EL (cell line): Measurements from ENCODE around the gene LYRM4.
A peak's percentile ranks its signal among the peaks of the same experiment; 100 is the strongest.

Source experiments
- DNase-seq: peaks from one replicate; pipeline ENCODE4 v3.0.0-alpha.2; 2016

LYRM4 gene

GRCh38 chr6:5260661-5261544 lies at the start of gene LYRM4, which contains the start of gene FARS2:
LYRM4 (minus strand) TSS chr6:5260950; CDS start chr6:5260733, 217 bp downstream.
FARS2 (plus strand) TSS chr6:5261513.
- peak; percentile 91 for DNase-seq

GRCh38 chr6:5308066-5308465 lies 47.3 kb upstream of the LYRM4 start:
- DNase-seq = peak; percentile 29

DNA sequence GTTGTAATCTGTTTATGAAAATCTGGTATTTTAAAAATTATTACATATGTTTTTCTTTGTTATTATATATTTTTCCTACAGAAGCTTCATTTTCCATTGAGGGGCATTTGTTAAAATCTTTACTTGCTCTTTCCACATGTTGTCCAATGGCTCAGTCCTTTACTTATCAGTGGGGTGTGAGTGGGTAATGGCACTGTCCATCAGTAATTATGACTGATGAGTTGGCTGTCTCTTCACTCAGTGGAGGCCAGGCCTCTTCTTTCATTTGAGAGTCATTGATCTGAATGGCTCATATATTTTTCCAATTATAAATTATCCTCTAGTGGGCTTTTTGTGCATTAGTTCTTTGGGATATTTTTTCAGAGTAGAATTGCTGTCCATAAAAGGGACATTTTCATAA lies 46.3 kb upstream of the LYRM4 start:
- DNase-seq = no peak

DNA sequence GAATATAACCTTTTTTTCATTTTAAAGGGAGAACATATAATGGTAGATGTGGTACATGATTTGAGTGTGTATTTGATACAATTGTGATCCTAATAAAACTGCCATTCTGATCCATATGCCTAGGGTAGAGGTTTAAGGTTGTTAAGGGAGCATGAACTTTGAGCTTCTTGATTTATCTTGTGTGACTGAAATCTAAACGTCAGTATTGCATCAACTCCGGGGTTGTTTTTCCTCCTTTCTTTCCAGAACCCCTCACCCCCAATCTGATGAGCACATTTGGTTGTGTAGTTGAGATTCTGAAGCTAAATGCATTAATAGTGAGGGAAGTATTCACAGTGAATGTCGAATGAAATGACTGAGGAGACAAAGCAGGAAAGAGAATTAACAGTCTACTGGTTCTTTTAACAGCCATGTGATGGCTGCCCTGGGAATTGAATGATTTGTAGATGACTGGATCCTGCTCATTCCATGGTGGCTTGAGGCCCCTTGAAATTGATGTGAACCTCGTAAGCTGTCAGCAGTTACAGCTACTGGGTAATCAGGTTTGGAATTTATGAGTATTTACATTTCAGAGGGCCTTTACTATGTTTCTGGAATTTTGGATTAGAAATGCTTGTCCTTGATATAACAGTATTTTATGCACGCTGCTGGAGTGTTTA lies 45.3 kb upstream of the LYRM4 start:
- peak; percentile 8 for DNase-seq

DNA sequence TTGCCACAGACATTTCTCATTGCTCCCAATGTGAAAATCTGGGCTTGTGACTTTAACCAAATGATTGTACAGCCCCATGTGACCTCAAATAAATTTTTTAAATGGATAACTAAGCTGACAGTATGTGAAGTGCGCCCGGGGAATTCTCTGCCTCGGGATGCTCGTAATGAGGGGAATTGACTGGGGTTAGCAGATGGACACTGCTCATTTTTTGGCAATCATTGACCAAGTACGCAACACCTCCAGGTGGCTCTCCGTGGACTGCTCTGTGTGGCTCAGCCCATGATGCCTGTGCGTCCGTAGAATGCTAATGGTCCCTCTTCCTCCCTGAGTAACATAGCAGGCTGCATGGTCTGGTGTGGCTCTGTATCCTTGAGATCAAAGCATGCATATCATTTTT lies 42.9 kb upstream of the LYRM4 start:
- no peak for DNase-seq

- no peak for DNase-seq
Measured at GRCh38 chr6:5302995-5303622, 42.4 kb upstream of the LYRM4 start.

DNA sequence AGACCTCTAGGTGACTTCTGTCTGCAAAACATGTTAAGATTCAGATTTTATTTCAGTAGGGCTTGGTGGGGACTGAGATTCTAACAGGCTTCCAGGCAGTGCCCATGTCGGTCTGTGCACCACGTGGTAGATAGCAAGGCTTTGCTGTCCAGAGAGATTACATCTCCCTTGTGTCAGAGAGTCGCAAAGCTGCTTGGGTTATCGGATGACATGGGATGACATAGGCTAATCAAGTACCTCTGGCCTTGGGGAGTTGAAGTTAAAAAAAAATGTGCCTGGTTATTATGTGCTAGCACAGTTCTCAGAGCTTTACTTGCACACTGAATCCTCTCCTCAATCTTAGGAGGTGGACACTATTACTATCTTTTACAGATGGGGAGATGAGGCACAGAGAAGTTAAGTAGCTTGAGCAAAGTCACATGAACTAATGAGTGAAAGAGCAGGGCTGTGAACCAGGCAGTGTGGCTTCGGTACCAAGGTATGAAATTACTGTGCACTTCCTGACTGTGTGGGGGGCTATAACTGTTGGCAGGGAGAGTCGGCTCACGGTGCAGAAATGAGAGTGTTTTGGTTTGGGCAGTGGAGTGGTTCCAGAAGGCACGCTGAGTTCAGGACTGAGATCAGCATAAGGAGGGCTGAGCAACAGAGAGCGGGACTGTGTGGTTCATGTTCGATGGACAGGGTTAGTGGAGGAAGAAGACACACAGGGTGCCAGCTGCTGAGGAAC lies 41.6 kb upstream of the LYRM4 start:
- DNase-seq = no peak

DNA sequence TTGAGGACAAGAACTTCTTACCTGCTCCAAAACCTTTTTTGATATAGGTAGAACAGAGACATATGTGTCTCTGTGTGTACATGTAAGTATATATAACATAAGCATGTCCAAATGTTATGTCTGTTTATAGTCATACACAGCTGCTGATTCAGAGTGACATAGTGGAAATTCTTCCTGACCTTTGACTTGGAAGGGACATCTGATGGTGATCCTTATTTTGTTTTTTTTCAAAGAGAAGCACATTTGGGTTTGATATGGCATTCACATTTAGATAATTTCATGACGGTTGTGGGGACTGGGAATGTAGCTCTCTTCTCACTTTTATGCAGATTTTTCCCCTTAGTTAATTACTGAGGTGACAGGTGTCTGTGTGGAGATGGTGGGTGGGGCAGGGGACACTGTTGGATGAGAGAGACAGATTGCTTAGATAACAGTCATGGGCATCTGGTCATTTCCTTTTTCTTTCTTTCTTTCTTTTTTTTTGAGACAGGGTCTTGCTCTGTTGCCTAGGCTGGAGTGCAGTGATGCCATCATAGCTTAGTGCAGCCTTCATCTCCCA lies 39.5 kb upstream of the LYRM4 start:
- DNase-seq = no peak

DNA sequence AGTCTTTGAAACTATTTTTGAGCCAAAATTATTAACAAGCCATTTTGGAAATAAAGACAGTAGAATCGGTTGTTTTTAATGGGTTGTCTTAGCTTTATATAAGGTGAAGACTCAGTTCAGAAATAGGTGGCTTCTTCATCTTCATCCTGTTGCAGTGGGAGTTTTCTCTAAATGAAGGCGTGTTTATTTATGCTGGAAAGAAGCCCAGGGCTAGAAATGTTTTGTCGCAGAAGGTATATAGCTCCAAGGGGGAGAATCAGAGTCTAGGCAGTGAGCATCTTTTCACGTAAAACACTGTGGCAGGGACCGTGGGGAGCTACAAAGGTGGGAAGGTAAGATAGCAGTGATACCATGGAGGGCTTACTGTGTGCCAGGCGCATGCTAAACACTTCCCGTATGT lies 34.9 kb upstream of the LYRM4 start:
- DNase-seq = no peak

GRCh38 chr6:5294392-5295211 lies 33.9 kb upstream of the LYRM4 start:
- DNase-seq = no peak

GRCh38 chr6:5293692-5294091 lies 32.9 kb upstream of the LYRM4 start:
- DNase-seq = no peak

- no peak for DNase-seq
Measured at GRCh38 chr6:5292154-5292553, 31.4 kb upstream of the LYRM4 start.

GRCh38 chr6:5290500-5290899 lies 29.8 kb upstream of the LYRM4 start:
- no peak for DNase-seq

DNA sequence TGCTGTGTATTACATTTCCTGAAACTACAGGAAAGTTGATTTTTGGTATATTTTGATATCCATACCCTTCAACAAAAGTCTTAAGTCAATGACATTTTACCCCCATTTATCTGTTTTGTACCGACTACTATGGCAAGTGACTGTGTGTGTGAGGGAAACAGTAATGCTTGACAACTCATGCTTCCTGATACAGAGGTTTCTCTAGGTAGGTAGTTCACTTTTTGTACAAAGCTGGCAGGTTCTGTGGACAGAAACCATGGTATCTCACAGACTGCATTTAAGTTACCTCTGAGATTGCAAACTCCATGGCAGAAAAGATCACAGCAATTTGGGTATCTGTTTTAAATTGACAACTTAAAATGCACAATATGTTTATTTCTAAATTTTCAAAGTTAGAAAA lies 29.3 kb upstream of the LYRM4 start:
- no peak for DNase-seq

DNA sequence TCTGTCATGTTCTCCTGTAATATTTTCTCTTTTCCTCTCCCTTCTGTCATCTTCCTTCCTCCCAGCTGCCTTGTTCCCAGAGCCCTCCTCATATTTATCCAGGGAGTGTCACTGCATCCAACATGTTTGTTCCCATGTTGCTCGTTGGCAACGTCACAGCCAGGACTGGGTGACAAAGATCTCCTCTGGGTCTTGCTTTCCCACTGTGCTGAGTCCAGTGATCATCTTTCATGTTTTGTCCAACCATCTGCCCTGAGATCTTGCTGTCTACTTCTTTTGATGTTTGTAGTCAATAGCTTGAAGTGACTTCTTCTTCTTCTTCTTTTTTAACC lies 27.2 kb upstream of the LYRM4 start:
- DNase-seq = no peak

- peak; percentile 79 for DNase-seq
Measured at GRCh38 chr6:5287205-5287965, 26.6 kb upstream of the LYRM4 start.

DNA sequence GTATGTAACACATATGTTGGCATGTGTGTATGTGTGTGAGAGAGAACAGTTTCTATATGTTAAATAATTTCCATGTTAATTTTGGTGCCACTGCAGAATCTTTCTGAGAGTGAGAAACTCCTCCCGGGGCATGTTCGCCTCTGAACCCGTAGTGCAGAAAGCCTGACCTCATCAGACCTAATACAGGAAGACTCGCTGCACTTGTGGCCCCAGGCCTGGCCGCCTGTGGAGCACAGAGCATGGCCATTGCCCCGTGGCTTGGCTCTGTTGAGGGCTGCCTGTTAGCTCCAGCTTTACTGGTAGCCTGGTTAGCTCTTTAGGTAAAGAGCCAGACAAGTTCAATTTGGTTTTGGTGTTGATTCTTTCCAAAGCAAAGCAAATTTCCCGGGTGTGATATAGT lies 26.0 kb upstream of the LYRM4 start:
- no peak for DNase-seq

GRCh38 chr6:5285526-5285925 lies 24.8 kb upstream of the LYRM4 start:
- DNase-seq = no peak

DNA sequence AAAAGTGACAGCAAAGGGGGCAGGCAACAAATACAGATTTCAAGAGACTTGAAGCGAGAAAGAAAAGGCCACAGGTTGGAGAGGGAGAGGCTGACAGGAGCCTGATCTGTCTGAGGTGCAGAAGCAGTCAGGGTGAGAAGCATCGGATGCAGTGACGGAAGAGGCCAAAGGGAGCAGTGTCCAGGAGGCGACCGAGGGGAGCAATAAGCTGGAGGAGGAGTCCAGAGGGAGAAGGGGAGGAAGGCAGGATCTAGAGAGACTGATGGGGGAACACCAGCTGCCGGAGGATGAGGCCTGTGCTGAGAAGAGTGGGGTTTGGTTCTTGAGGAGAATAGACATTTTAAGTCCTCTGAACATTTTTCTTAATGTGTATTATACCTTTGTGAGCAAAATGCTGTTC lies 24.3 kb upstream of the LYRM4 start:
- no peak for DNase-seq

- DNase-seq = no peak
Measured at GRCh38 chr6:5282191-5282623, 21.5 kb upstream of the LYRM4 start.

DNA sequence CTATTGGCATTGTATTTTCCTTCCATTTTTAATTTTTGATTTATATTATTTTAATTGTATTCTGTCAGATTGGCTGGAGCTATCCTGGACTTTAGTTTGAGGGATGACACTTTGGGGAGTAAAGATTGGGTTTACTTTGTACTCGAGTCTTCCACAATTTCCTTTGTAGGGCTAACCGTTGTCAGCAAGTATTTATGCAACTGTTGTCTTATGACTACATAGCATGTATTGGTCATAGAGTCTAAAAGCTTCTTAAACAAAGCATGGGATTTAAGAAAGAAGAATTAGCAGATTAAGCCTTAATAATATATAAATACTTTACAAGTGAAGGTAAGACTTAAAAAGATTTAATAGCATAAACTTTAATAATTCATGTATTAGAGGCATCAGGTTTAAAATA lies 20.2 kb upstream of the LYRM4 start:
- no peak for DNase-seq
